Breast epithelium (tissue), 4 donors: ENCODE measurements around the gene FRRS1. TPM values are rescaled to one million over a fixed set of nuclear protein-coding genes. Genes with fewer than 3 reads are reported as not detected.
A peak's percentile ranks its signal among the peaks of the same experiment; 100 is the strongest.

ENCODE experiments used
- DNase-seq, 2 donors: peaks; one replicate each; pipeline ENCODE4 v3.0.0-alpha.2; 2019; ENCODE audit warnings: low spot score in 2 of 2
- H3K27ac ChIP-seq, 2 donors: fragments of 200-600 bp; sonication (generic) in 1 of 2; one replicate each; pipeline ENCODE4 v1.5.1; 2016 to 2019; ENCODE audit warnings: mild to moderate bottlenecking in 1 of 2
- H3K27me3 ChIP-seq, 2 donors: fragments of 200-600 bp; sonication (generic) in 1 of 2; one replicate each; pipeline versions ENCODE4 v1.5.1 to v1.6.0; 2017 to 2019; ENCODE audit warnings: control low read depth in 1 of 2, mild to moderate bottlenecking in 1 of 2
- H3K36me3 ChIP-seq: fragments of 200-600 bp; one replicate; pipeline ENCODE4 v1.5.1; 2019
- H3K4me1 ChIP-seq, 2 donors: fragments of 200-600 bp; sonication (generic); one replicate each; pipeline ENCODE4 v1.5.1; 2016 to 2019; ENCODE audit warnings: control low read depth in 1 of 2
- H3K4me3 ChIP-seq, 3 donors: fragments of 200-600 bp; sonication (generic); 1 replicate in 2 of 3; 2 replicates in 1 of 3; pipeline ENCODE4 v1.5.1; 2016 to 2019; ENCODE audit warnings: mild to moderate bottlenecking in 3 of 3, moderate library complexity in 2 of 3
- H3K9me3 ChIP-seq, 2 donors: fragments of 200-600 bp; sonication (generic) in 1 of 2; one replicate each; pipeline ENCODE4 v1.5.1; 2016 to 2019; ENCODE audit warnings: control low read depth in 1 of 2
- POLR2A ChIP-seq: fragments of 450-650 bp; IDR thresholded peaks from one replicate; pipeline ENCODE4 v1.6.1; 2016; ENCODE audit warnings: antibody characterized with exemption, mild to moderate bottlenecking, moderate library complexity
- POLR2AphosphoS5 ChIP-seq, 3 donors: sonication (generic); formaldehyde crosslinking; IDR thresholded peaks; one replicate each; pipeline ENCODE4 v1.6.1; 2017; ENCODE audit warnings: antibody characterized with exemption in 3 of 3
- intact Hi-C: fragments of 100-400 bp; cut with DNase I; formaldehyde crosslinking; loops from one replicate; pipeline ENCODE4 v1.15.1; 2023; ENCODE audit warnings: low total_unique reads
- total RNA-seq, 3 donors: library from RNA; depleted of rRNA; stranded (reverse); fragments of >200 nt; gene quantifications; one replicate each; pipeline ENCODE4 v1.1.0, GENCODE V29; 2016
- TF ChIP-seq, protein P1 (sequence below), 3 donors: fragments of 450-650 bp; IDR thresholded peaks; one replicate each; pipeline ENCODE4 v1.5.1; 2016 to 2017; ENCODE audit warnings: antibody characterized with exemption in 3 of 3, mild to moderate bottlenecking in 3 of 3, moderate library complexity in 3 of 3

FRRS1 gene
- total RNA-seq, 3 donors from 2014 or later = 12.1 to 21.1 (median 12.5) TPM

DNA sequence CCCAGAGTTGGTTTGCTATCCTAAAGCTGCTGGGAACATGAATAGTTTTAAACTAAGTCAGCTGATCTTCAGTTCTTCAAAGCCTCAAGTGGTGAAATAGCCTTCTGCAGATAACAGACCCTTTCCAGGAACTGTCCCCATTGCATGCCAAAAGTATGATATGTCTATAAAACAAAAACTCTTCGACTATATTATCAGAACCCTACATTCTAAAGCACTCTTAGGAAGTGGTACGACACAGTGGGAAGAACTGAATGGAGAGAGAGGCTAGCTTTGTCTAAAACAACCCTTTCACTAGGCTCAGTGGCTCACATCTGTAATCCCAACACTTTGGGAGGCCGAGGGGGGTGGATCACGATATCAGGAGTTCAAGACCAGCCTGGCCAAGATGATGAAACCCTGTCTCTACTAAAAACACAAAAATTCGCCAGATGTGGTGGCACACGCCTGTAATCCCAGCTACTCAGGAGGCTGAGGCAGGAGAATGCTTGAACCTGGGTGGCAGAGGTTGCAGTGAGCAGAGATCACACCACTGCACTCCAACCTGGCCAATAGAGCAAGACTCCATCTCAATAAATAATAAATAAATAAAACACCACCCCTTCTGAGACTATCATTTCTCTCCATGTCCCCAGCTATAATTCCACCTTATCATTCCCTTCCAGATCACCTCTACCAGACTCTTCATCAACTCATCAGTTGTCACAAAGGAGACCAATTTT is 2.2 kb upstream of the FRRS1 start:
- Histone ChIP-seq H3K27ac (no peak overlapping the region), H3K27me3 (no peaks in the 10 kb centered on the region), H3K4me1 (no peaks in the 10 kb centered on the region), H3K4me3 (no peak overlapping the region), H3K36me3 (no peaks in the 10 kb centered on the region), H3K9me3 (no peaks in the 10 kb centered on the region)
- intact Hi-C loops = no loop called here
- DNase-seq = no peak
- TF ChIP-seq POLR2AphosphoS5 (IDR thresholded peaks at IDR 0.05) = no peak
- no peak for TF ChIP-seq POLR2A
- TF ChIP-seq, protein P1, sequence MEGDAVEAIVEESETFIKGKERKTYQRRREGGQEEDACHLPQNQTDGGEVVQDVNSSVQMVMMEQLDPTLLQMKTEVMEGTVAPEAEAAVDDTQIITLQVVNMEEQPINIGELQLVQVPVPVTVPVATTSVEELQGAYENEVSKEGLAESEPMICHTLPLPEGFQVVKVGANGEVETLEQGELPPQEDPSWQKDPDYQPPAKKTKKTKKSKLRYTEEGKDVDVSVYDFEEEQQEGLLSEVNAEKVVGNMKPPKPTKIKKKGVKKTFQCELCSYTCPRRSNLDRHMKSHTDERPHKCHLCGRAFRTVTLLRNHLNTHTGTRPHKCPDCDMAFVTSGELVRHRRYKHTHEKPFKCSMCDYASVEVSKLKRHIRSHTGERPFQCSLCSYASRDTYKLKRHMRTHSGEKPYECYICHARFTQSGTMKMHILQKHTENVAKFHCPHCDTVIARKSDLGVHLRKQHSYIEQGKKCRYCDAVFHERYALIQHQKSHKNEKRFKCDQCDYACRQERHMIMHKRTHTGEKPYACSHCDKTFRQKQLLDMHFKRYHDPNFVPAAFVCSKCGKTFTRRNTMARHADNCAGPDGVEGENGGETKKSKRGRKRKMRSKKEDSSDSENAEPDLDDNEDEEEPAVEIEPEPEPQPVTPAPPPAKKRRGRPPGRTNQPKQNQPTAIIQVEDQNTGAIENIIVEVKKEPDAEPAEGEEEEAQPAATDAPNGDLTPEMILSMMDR (IDR thresholded peaks at IDR 0.05) = no peak

DNA sequence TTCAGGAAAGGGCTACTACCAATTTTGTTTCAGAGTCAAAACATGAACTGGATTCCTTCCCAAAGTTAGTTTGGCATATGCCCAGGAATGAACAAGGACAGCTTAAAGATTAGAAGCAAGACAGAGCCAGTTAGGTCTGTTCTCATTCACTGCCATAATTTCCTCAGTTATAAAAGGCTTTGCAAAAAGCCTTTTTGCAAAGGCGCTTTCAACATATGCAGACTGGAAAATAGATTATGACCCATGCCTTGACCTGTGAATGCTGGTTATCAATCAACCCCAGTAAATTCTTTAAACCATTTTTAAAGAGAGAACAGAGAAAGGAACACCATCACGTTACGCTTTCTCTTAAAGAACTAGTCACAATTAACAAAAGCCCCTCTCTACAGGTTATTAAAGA is 1.7 kb upstream of the FRRS1 start:
- intact Hi-C loops = no loop called here
- Histone ChIP-seq H3K9me3 (no peaks in the 10 kb centered on the region), H3K4me1 (no peaks in the 10 kb centered on the region), H3K27ac (no peak overlapping the region), H3K27me3 (no peaks in the 10 kb centered on the region), H3K4me3 (no peak overlapping the region), H3K36me3 (no peaks in the 10 kb centered on the region)
- TF ChIP-seq POLR2AphosphoS5 (IDR thresholded peaks at IDR 0.05) (no peak), POLR2A (no peak)
- DNase-seq = no peak

DNA sequence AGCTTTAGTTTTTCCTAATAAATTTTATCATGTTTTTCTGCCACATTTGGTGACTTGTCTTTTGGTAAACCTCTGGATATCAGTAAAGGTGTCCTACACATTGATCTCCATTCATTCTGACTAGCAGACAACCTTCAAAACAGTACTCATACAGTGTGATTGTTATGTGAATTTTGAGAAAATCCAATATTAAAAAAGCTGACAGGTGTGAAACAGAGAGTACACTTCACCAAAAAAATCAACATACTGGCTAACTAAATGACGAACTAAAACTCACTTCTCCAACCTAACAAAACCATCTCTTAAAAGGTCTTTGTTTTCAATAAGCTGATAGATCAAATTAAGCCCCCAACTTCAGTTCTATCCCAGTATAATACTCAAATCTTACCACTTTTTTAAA is 1.5 kb downstream of the FRRS1 start:
- DNase-seq = no peak
- H3K4me3 ChIP-seq = peak overlapping the region in 2 of 3 donors; percentile 60 to 70
- no peaks in the 10 kb centered on the region for H3K36me3 ChIP-seq
- intact Hi-C loops = no loop called here
- no peaks in the 10 kb centered on the region for H3K9me3 ChIP-seq
- peak overlapping the region; percentile 32 to 91 for H3K27ac ChIP-seq
- no peaks in the 10 kb centered on the region for H3K4me1 ChIP-seq
- H3K27me3 ChIP-seq = no peaks in the 10 kb centered on the region
- TF ChIP-seq, protein P1 (IDR thresholded peaks at IDR 0.05) = no peak
- TF ChIP-seq POLR2A (no peak), POLR2AphosphoS5 (IDR thresholded peaks at IDR 0.05) (no peak)

DNA sequence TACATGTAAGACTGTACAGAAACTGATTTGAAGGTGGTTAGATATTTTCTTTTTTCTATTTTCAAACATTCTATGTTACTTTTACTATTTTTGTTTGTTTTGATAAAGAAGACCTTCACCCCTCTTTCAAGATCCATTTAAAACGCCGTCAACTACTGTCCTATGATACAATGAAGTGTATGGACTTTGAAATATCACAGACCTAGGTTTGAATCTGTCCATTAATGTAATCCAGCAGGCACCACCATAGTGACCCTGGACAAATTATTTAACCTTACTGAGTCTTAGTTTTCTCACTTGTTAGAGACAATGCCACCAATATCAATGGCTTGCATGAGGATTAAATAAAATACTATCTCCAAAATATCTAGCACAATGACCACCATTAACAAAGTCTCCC is 2.0 kb downstream of the FRRS1 start:
- Histone ChIP-seq H3K4me1 (no peaks in the 10 kb centered on the region), H3K27ac (no peak overlapping the region)

DNA sequence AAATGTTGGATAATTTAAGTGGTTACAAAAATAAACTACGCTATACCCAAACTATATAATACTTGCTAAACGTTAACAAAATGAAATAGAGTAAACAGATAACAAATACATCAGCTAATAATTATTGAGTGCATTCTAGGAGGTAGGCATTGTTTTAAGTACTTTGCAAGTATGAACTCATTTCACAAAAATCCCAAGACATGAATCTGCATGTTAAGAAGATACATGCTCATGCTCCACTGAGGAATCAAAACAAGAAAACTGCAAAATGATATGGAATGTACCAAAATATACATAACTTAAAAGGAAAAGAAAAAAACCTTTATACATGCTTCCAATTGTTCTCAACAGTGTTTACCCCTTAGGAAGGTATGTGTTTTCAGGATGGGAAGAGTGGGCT is 2.5 kb downstream of the FRRS1 start:
- Histone ChIP-seq H3K4me3 (no peak overlapping the region), H3K27ac (no peak overlapping the region), H3K27me3 (no peaks in the 10 kb centered on the region), H3K4me1 (no peaks in the 10 kb centered on the region), H3K36me3 (no peaks in the 10 kb centered on the region), H3K9me3 (no peaks in the 10 kb centered on the region)
- TF ChIP-seq POLR2AphosphoS5 (IDR thresholded peaks at IDR 0.05) (no peak), POLR2A (no peak)
- TF ChIP-seq, protein P1 (IDR thresholded peaks at IDR 0.05) = no peak
- DNase-seq = no peak
- intact Hi-C loops = no loop called here

More for the DNA sequence above, 2.0 kb downstream of the FRRS1 start:
- Histone ChIP-seq H3K36me3 (no peaks in the 10 kb centered on the region), H3K27me3 (no peaks in the 10 kb centered on the region), H3K4me3 (peak overlapping the region in 1 of 3 donors; percentile 70), H3K9me3 (no peaks in the 10 kb centered on the region)
- no peak for DNase-seq
- intact Hi-C loops = no loop called here
- TF ChIP-seq POLR2AphosphoS5 (IDR thresholded peaks at IDR 0.05) (no peak), POLR2A (no peak)
- TF ChIP-seq, protein P1 (IDR thresholded peaks at IDR 0.05) = no peak
